Measurements from ENCODE around the gene TBC1D5. TPM values are rescaled to one million over a fixed set of nuclear protein-coding genes. Genes with fewer than 3 reads are reported as not detected.
A peak's percentile ranks its signal among the peaks of the same experiment; 100 is the strongest.

TBC1D5 gene
- total RNA-seq, 1 experiment from 2014 or later = 36.4 TPM

GRCh38 chr3:17749705-17750293 lies 7.4 kb upstream of the TBC1D5 start:
- BruUV-seq (replicated peaks) = no TSS peak
- no peak for TF ChIP-seq CTCF (IDR thresholded peaks at IDR 0.05; ENCODE audit: insufficient read depth in 1 of 2, low read depth in 1 of 2, low read length in 1 of 2, severe bottlenecking in 1 of 2, unreplicated experiment in 1 of 2)
- H3K27ac Mint-ChIP-seq (ENCODE audit: unreplicated experiment) = no peak overlapping the region
- peaks cover 13% of the 10 kb centered on the region for H3K4me1 Mint-ChIP-seq (ENCODE audit: low read depth, unreplicated experiment)
- no peaks in the 10 kb centered on the region for H3K27me3 Mint-ChIP-seq (ENCODE audit: insufficient read depth, unreplicated experiment)
- POLR2A ChIA-PET = no interaction called here
- CTCF ChIA-PET = no interaction called here
- Histone ChIP-seq H3K4me3 (ENCODE audit: low read depth, low read length) (no peak overlapping the region), H3K9me3 (no peaks in the 10 kb centered on the region), H3K4me1 (no peaks in the 10 kb centered on the region), H3K36me3 (ENCODE audit: control insufficient read depth, insufficient read depth, low read length) (no peaks in the 10 kb centered on the region), H3K27me3 (replicated peaks; ENCODE audit: control insufficient read depth, insufficient read depth, low read length) (no peaks in the 10 kb centered on the region)
- intact Hi-C loops (cut with micrococcal nuclease; ENCODE audit: unreplicated experiment) = no loop called here
- peak overlapping the region; percentile 52 for H3K4me3 Mint-ChIP-seq (ENCODE audit: unreplicated experiment)
- no peaks in the 10 kb centered on the region for H3K9me3 Mint-ChIP-seq (ENCODE audit: unreplicated experiment)
- H3K36me3 Mint-ChIP-seq (ENCODE audit: insufficient read depth, unreplicated experiment) = no peaks in the 10 kb centered on the region
- DNase-seq = no peak

GRCh38 chr3:17749281-17749680 lies 6.8 kb upstream of the TBC1D5 start:
- Mint-ChIP-seq H3K27me3 (ENCODE audit: insufficient read depth, unreplicated experiment) (no peaks in the 10 kb centered on the region), H3K9me3 (ENCODE audit: unreplicated experiment) (no peaks in the 10 kb centered on the region), H3K4me1 (ENCODE audit: low read depth, unreplicated experiment) (peaks cover 15% of the 10 kb centered on the region), H3K36me3 (ENCODE audit: insufficient read depth, unreplicated experiment) (no peaks in the 10 kb centered on the region), H3K27ac (ENCODE audit: unreplicated experiment) (no peak overlapping the region), H3K4me3 (ENCODE audit: unreplicated experiment) (no peak overlapping the region)
- BruUV-seq (replicated peaks) = no TSS peak
- no peaks in the 10 kb centered on the region for H3K4me1 ChIP-seq
- no peak overlapping the region for H3K4me3 ChIP-seq (ENCODE audit: low read depth, low read length)
- TF ChIP-seq CTCF (IDR thresholded peaks at IDR 0.05; ENCODE audit: insufficient read depth in 1 of 2, low read depth in 1 of 2, low read length in 1 of 2, severe bottlenecking in 1 of 2, unreplicated experiment in 1 of 2) = no peak
- intact Hi-C loops (cut with micrococcal nuclease; ENCODE audit: unreplicated experiment) = no loop called here
- no peak for DNase-seq
- ChIA-PET CTCF (no interaction called here), POLR2A (no interaction called here)
- no peaks in the 10 kb centered on the region for H3K27me3 ChIP-seq (replicated peaks; ENCODE audit: control insufficient read depth, insufficient read depth, low read length)
- no peaks in the 10 kb centered on the region for H3K9me3 ChIP-seq
- no peaks in the 10 kb centered on the region for H3K36me3 ChIP-seq (ENCODE audit: control insufficient read depth, insufficient read depth, low read length)

- Histone ChIP-seq H3K27me3 (replicated peaks; ENCODE audit: control insufficient read depth, insufficient read depth, low read length) (no peaks in the 10 kb centered on the region), H3K36me3 (ENCODE audit: control insufficient read depth, insufficient read depth, low read length) (no peaks in the 10 kb centered on the region), H3K4me3 (ENCODE audit: low read depth, low read length) (no peak overlapping the region), H3K4me1 (peaks cover 5% of the 10 kb centered on the region; the same call in 1 of the 2 replicates), H3K9me3 (no peaks in the 10 kb centered on the region)
- Mint-ChIP-seq H3K36me3 (ENCODE audit: insufficient read depth, unreplicated experiment) (no peaks in the 10 kb centered on the region), H3K27me3 (ENCODE audit: insufficient read depth, unreplicated experiment) (no peaks in the 10 kb centered on the region), H3K9me3 (ENCODE audit: unreplicated experiment) (no peaks in the 10 kb centered on the region), H3K4me3 (ENCODE audit: unreplicated experiment) (no peak overlapping the region), H3K27ac (ENCODE audit: unreplicated experiment) (no peak overlapping the region), H3K4me1 (ENCODE audit: low read depth, unreplicated experiment) (peaks cover 15% of the 10 kb centered on the region)
- BruUV-seq (replicated peaks) = no TSS peak
- DNase-seq = no peak
- TF ChIP-seq CTCF (IDR thresholded peaks at IDR 0.05; ENCODE audit: insufficient read depth in 1 of 2, low read depth in 1 of 2, low read length in 1 of 2, severe bottlenecking in 1 of 2, unreplicated experiment in 1 of 2) = no peak
- ChIA-PET CTCF (no interaction called here), POLR2A (no interaction called here)
- intact Hi-C loops (cut with micrococcal nuclease; ENCODE audit: unreplicated experiment) = no loop called here
Observed at GRCh38 chr3:17747890-17748247, 5.4 kb upstream of the TBC1D5 start.
